NCI-H2171 treated with DMSO at 0.1 percent for 48 hours (cell line): Measurements from ENCODE around the gene NEDD4.
"Not testable (repeated sequence)": the region's sequence is repeated elsewhere in the genome, so short reads cannot be mapped to it uniquely, and the experiment has no call there.

Experiments used
- DNase-seq: peaks from one replicate; lab custom pipeline; 2025; lab: John Stamatoyannopoulos, UW

The NEDD4 gene

DNA sequence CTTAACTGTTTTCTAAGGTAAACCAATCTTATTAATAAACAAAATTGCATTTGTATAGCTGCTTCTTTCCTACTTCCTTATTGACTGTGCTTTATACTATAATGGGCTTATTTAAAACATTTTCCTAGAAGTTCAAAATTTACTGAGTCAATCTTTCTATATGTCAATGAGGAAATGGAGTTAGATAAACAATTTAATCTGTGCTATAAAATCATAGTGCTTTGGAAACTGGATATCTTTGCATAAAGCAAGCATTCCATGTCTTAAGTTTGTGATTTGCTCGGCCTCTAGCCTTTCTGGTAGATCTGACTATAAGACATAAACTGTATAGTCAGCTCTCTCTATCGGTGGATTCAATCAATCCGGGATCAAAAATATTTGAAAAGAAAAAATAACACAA is 99.6 kb downstream of the NEDD4 start:
- DNase-seq, result no peak

DNA sequence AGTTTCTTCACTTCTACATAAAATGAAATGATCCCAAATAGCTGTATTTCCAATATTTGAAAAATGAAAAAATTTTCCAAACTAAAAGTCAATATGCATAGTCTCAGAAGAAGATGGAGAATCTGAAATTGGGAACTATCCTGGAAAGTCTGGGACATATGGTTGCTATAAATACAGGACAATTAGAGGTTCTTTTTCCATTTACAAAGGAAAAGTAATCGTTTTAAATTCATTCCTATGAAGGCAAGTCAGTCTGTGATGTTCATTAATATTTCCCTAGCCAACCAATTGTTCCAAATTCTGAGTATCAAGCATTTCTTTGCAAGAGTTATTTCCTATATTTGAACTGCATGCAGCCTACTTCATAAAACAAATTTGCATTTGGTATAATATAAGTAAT is 102.2 kb downstream of the NEDD4 start:
- no peak for DNase-seq

DNA sequence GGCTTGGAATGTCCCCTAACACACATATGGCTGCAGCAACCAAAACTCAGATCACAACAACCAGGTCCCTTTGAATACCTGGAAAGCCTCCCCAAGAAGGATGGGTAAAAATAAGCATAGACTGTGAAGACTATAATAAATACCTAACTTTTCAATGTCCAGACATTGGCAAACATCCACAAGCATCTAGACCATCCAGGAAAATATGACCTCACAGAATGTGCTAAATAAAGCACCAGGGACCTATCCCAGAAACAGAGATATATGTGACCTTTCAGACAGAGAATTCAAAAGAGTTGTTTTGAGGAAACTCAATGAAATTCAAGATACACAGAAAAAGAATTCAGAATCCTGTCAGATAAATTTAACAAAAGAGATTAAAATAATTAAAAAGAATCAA is 109.2 kb downstream of the NEDD4 start:
- DNase-seq, result no peak

DNA sequence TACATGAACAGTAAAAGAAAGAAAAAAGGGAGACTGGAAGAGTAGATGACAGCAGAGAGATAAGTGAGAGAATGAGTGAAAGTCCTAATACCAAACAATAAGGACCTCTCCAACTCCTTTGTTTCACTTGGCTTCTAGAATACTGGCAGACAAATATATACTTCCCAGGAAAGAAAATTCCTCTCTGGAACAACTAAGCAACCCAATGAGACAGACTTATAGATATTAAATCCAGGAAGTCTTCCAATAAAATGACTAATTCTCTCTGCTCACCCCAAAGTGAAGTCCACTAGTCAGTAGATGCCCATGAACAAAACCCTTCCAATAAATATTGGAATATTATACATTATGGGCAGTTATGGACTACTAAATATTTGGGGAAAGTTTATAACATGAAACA is 114.2 kb downstream of the NEDD4 start:
- no peak for DNase-seq

DNA sequence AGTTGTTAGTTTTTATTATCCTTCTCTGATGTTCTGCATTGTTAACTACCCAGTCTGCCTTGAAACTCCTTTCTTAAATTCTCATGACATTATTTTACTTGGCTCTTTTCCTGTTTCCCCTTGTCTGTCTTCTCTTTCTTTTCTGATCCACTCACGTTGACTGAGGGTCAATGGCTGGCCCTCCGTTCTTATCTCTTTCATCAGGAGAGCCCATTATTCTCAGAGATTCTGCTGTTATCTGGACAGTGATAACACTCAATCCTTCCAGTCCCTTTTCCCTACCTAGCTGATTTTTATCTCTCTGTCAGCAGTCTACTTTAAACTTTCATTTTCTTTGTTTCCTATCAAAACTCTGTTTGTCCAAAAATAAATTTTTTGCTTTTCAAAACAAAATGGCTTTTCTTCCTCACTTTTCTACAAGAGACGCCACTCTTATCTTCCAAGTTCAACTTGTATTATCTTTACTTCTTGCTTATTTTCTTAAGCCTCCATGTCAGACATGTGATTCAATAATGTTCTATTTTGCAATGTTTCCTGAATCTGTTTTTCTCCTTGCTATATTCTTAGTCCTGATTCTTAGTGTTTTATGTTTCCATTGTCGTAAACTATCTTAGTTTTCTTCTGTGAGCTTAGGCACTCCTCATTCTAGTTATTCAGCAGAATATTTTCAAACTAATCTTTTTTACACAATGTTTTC is 120.2 kb downstream of the NEDD4 start:
- no peak for DNase-seq

DNA sequence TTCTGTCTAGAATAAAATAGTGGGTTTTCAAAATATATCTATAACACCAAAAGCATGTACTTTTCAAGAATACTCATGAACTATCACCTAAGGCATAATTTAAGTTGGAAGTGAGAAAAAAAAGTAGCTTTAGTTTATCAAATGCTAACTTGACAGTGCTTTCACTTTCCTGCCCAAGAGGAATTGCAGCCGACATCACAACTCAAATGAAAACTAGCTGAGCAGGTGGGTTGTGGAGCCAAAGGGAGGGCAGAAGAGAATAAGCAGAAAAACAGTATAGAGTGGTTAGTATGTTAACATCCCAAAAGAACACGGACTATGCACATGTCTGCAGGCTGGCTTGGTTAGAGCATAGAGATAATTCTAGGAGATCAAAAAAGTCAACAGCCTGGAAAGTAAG is 120.9 kb downstream of the NEDD4 start:
- DNase-seq, result no peak

DNA sequence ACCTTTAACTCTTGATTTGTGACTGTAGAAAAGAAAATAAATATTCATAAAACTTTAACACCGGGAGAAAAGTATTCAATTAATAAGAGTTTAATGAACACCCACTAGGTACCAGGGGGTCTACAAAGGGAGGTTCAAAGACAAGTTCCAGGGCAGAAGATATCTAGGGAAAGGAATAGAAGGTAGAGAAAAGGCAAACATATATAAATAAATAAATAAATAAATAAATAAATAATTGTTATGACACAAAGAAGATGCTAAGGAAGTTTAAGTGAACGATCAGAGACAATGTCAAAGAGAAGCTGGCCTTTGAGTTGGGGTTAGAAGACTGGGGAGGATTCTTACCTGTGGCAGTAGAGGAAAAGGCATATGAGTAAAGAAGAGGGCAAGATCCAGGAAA is 123.8 kb downstream of the NEDD4 start:
- DNase-seq, result no peak

DNA sequence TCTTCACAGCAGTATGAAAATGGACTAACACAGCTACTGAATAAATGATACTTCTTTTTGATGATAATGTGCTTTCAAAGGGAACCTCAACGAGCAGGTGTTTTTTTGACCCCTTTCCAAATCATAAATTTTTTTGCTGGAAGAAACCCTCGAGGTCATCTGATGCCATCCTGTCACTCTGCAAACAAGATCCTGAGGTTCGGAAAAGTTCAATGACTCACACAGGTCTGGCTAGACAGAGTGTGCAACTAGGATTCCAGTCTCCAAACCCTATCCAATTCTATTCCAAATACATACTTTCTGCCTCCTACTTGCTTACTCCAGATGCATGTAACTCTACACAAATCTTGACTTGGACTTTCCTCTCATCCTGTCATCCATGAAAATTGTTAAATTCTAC is 124.7 kb downstream of the NEDD4 start:
- DNase-seq, result no peak

DNA sequence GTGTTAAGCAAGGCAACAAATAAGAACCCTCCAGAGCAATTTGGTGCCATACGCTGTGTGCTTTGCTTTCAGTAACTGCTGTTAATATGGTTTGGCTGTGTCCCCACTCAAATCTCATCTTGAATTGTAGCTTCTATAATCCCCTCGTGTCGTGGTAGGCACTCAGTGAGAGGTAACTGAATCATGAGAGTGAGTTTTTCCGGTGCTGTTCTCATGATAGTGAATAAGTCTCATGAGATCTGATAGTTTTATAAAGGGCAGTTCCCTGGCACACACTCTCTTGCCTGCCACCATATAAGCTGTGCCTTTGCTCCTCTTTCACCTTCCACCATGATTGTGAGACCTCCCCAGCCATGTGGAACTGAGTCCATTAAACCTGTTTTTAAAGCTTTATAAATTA is 125.1 kb downstream of the NEDD4 start:
- not testable (repeated sequence) for DNase-seq

DNA sequence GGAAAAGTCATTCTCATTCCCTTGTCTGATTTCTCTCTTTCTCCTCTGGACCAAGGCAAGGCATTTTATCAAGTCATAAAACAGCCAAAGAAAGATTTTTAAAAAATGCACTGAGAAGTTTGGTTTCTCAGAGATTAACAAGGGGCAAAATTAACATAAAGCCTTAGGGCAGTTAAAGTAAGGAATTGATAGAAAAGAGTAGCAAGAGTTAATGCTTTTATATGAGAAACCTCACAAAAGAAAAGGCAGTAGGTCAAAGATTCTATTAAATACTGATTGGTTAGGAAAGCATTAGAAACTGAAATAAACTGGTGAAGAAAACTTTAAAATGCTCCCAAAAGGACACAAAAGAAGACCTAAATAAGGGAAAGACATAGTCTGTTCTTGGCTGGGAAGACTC is 129.5 kb downstream of the NEDD4 start:
- DNase-seq, result no peak

DNA sequence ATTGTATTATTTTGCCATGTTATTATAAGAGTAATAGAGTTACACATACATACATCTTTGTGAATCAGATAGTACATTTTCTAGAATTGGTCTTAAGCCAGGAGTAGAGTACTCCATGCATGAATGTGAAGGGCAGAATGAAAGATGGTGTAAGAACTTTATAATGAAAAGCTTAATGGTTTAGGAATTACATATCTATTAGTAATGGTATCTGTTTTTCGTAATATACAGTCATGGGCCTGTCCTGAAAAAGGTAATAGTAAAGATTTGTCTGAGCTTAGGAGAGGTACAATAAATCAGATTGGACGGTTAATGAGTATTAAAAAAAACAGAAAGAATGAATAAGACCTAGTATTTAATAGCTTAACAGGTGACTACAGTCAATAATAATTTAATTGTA is 132.3 kb downstream of the NEDD4 start:
- DNase-seq, result no peak

DNA sequence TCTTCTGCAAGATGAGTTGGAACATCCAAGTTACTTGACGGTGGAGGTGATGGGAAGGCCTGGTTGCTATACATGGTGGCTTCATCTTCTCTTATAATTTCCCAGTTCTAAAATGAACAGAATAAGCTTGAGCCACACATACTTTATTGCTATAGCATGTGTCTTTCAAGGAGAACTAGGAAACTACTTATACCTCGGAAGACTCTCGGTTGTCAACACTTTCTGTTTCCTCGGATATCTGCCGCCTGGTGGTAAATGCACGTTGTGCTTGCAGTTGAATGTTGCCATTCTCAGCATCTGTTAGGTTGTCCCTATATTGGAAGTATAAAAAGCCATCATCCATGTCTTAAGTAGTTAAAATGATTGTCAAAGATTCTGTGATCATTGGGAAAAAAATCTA is 132.9 kb downstream of the NEDD4 start:
- no peak for DNase-seq

DNA sequence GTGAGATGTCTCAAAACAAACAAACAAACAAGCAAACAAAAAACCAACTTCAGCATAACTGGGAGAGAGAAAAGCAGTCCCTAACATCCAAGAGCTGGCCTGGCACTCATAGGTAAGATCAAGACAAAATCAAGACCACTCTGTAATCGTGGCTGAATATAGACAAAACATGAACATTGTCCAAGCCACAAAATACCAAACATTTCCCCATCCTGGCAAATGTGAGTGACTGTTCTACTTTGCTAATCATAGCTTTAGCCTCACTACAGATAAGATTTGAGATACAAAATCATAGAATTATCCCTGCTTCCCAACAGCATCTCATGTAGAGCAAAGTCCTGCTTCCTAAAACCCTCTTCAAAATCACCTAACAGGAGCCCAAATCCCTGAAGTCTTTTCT is 133.7 kb downstream of the NEDD4 start:
- no peak for DNase-seq

DNA sequence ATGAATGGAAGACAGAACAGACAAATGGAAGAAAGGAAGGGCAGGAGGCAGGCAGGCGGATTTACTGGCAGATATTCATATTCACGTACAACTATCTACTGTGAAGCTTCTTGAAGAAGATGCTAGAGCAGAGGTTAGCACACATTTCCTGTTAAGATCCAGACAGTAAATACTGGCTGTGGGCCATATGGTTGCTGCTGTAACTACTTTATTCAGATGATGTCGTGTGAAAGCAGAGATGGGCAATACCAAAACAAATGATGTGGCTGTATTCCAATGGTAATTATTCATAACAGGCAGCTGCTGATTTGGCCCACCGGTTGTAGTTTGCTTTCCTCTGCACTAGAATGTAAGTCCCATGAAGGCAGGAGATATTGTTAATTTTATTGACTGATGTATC is 134.8 kb downstream of the NEDD4 start:
- DNase-seq, result peak; percentile 32

DNA sequence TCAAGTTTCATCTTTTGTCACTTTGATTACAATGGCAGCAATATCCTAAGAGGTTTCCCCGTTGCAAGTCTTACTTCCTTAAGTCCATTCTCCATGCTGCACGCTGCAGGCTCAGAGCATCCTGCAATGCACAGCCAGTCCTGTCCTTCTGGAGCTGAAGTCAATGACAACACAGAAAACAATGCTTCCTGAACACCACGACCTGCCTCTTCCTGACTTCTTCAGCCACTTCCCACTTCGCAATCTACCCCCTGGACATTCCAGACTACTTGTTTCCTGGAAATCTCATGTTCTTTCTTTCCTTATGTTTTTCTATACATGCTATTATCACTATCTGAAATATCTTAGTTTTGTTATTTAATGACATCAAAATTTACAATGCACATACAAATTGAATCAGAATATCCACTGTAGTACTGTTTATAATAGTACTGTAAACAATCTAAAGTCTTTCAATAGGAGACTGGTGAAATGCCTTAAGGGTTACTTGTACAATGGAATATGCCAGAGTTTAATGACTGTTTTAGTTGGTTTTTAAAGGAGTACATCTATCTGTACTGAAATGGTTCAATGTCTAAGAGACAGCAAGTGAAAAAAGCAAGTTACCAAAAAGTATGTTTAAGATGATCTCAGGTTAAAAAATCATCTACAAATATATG is 136.8 kb downstream of the NEDD4 start:
- DNase-seq, result no peak

DNA sequence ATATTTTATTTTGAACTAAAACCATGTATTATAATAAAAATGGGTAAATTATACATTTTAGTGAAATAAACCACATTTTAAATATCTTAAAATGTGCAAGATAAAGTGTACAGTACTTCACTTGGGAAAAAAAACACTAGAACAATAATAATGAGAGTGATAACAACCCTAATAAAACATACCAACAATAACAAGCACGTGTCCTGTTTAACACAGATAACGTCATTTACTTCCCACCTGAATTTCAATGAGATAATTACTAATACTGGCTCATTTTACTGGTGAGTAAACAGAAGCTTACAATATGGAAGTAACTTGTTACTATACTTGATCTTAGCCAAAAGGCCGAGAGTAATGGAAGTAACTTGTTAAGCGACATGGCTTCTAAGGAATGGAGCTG is 140.3 kb downstream of the NEDD4 start:
- DNase-seq, result no peak

DNA sequence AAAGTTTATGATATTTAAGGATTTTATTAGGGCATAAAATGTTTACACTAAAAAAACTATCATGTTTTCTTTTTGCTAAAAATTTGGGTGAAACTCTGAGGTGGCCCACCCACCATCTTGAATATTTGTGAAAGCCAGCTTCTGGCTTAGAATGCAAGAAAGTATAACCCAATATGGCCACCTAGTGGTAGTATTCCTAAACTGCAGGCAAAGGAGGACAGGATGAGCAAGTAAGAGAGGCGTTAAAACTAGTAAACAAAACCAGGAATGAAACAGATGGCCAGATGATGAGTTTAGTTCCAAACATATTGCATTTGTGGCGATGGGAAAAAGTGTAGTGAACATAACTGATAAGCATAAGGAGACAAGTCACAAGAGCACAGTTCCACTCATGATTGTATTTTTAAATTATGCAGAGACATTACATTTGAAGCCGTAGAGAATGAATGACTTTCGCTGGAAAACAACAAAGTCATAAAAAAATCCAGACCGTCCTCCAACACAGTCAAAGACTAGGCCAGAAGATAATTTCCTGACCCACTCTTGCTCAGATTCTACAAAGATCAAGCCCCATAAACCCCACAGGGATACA is 147.2 kb downstream of the NEDD4 start:
- peak; percentile 95 for DNase-seq

DNA sequence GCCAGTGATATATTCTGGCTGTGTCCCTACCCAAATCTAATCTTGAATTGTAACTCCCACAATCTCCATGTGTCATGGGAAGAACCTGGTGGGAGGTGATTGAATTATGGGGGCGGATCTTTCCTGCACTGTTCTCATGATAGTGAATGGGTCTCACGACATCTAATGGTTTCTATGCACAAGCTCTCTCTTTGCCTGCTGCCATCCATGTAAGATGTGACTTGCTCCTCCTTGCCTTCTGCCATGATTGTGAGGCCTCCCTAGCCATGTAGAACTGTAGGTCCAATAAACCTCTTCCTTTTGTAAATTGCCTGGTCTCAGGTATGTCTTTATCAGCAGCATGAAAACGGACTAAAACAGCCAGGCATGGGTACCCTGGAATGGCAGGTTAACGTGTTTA is 150.5 kb downstream of the NEDD4 start:
- DNase-seq, result not testable (repeated sequence)

DNA sequence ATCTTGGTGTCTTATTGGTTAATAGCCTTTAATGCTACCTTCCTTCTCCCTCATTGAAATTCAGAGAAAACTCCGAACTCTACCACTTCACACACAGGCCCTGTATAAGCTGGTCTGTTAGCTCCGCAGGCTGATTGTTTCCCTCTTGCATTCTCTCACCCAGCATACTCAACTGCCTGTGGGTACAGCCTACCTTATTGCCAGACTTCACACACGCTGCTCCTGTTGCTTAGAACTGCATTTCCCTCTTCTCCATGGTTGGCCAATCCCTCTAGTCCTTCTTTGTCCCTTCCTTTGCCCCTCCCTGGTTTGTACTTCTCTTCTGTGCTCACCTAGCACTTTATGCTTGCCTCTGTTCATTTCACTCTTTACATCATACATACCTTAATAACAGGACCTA is 157.5 kb downstream of the NEDD4 start:
- no peak for DNase-seq

DNA sequence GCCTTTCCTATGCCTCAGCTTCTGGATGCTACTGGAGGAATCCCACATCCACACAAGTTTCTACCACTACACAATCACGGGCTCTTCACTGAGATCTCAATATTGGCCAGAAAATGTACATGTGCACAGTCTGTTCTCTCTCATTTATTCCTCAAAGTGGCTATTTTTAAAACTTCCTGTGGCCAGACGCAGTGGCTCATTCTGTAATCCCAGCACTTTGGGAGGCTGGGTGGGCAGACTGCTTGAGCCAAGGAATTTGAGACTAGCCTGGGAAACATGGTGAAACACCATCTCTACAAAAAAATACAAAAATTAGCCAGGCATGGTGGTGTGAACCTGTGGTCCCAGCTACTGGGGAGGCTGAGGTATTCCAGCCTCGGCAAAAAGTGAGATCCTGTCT is 159.1 kb downstream of the NEDD4 start:
- no peak for DNase-seq

DNA sequence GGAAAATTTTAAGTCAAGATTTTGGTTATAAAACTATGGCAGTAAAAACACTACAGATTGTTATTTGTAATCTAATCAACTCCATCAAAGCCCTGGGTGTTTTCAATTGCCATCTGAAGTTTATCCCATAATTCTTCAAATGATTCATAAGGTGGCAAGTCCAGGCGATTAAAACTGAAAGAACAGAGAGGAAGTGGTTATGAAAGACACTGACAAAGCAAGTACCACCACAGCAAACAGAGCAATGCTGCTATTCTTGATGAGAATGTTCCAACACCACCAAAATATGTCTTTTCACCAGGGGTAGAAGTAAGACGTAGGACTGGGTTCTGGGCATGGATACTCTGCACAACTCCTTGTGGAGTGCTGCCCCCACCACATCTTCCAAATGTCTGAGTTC is 163.6 kb downstream of the NEDD4 start:
- DNase-seq, result no peak

DNA sequence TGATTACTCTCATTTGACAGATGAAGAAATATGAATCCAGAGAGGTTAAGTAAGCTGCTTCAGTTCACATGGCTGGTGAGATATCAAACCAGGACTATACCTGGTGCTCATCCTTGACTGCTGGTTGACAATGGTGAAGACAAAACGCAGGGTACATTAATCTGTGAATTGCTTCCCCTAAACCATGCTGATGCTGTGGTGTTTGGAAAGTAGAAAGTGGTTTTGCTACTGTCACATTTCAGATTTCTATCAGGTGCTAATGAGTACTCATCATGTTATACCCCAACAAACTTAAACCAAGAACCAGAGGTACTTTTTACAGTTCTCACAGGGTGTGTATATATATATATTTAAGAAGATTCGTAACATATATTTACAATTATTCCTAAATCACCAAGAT is 165.5 kb downstream of the NEDD4 start:
- no peak for DNase-seq

DNA sequence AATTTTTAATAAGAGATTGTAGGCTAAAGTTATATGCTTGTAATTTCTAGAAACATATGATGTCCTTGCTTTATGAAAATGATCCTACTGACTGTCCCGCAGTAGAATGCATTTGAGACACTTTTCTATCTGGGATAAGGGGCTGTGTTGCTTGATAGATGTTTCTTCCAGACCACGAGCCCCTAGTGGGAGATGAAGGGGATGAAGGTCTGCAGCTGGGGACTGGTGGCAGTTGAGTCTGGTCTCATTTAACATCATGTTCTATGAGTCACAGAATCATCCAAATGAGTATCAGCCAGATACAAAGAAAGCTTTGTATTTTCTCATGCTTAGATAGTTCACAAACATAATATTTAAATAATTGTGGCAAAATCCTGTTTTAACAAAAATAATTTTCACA is 166.2 kb downstream of the NEDD4 start:
- DNase-seq, result no peak
